Measurements from ENCODE around the gene RNF223. TPM values are rescaled to one million over a fixed set of nuclear protein-coding genes. Genes with fewer than 3 reads are reported as not detected.

Gene RNF223
- polyA plus RNA-seq, 1 experiment = not detected

- TF ChIP-seq CTCF (IDR thresholded peaks at IDR 0.05; ENCODE audit: low read depth, low read length) = no peak
- H3K9me3 ChIP-seq (ENCODE audit: control insufficient read depth, insufficient read depth, low read length) = no peaks in the 10 kb centered on the region
- no peak overlapping the region for H3K4me3 ChIP-seq (ENCODE audit: low read depth, low read length)
- DNase-seq (ENCODE audit: low read depth, low spot score) = no peak
- CTCF ChIA-PET = interaction anchor here (1.2 kb wide), 1 partner anchor 11 kb away, joined by 3 read pairs; no protein-coding TSS in a partner anchor
- POLR2A ChIA-PET = no interaction called here
- H3K27ac ChIP-seq (ENCODE audit: low read depth, low read length) = no peak overlapping the region
- H3K27me3 ChIP-seq (ENCODE audit: control insufficient read depth, insufficient read depth, low read length) = peaks cover 7% of the 10 kb centered on the region
These were observed 583 bp upstream of the RNF223 start for GRCh38 chr1:1074631-1075147.

GRCh38 chr1:1072849-1073742 is 1.0 kb downstream of the RNF223 start:
- ChIA-PET CTCF (interaction anchor here (1.2 kb wide), 1 partner anchor 10 kb away, joined by 3 read pairs; no protein-coding TSS in a partner anchor), POLR2A (interaction anchor here (0.7 kb wide), 1 partner anchor 362 kb away, joined by 3 read pairs; the partner anchor contains the start of gene VWA1)
- TF ChIP-seq CTCF (IDR thresholded peaks at IDR 0.05; ENCODE audit: low read depth, low read length) = no peak
- Histone ChIP-seq H3K27me3 (ENCODE audit: control insufficient read depth, insufficient read depth, low read length) (peaks cover 7% of the 10 kb centered on the region), H3K9me3 (ENCODE audit: control insufficient read depth, insufficient read depth, low read length) (no peaks in the 10 kb centered on the region), H3K27ac (ENCODE audit: low read depth, low read length) (no peak overlapping the region), H3K4me3 (ENCODE audit: low read depth, low read length) (no peak overlapping the region)
- DNase-seq (ENCODE audit: low read depth, low spot score) = no peak

GRCh38 chr1:1072299-1072848 is 1.7 kb downstream of the RNF223 start:
- POLR2A ChIA-PET = no interaction called here
- H3K27ac ChIP-seq (ENCODE audit: low read depth, low read length) = no peak overlapping the region
- CTCF ChIA-PET = no interaction called here
- H3K27me3 ChIP-seq (ENCODE audit: control insufficient read depth, insufficient read depth, low read length) = peaks cover 7% of the 10 kb centered on the region
- TF ChIP-seq CTCF (IDR thresholded peaks at IDR 0.05; ENCODE audit: low read depth, low read length) = no peak
- no peak for DNase-seq (ENCODE audit: low read depth, low spot score)
- no peak overlapping the region for H3K4me3 ChIP-seq (ENCODE audit: low read depth, low read length)
- peaks cover 3% of the 10 kb centered on the region; the same call in 1 of the 2 replicates for H3K9me3 ChIP-seq (ENCODE audit: control insufficient read depth, insufficient read depth, low read length)

- no peak overlapping the region for H3K27ac ChIP-seq (ENCODE audit: low read depth, low read length)
- no peak for TF ChIP-seq CTCF (IDR thresholded peaks at IDR 0.05; ENCODE audit: low read depth, low read length)
- no peak overlapping the region for H3K4me3 ChIP-seq (ENCODE audit: low read depth, low read length)
- DNase-seq (ENCODE audit: low read depth, low spot score) = no peak
- ChIA-PET POLR2A (interaction anchor here (0.6 kb wide), 1 partner anchor 69 kb away, joined by 5 read pairs; no protein-coding TSS in a partner anchor), CTCF (no interaction called here)
- peaks cover 7% of the 10 kb centered on the region for H3K27me3 ChIP-seq (ENCODE audit: control insufficient read depth, insufficient read depth, low read length)
- peaks cover 3% of the 10 kb centered on the region; the same call in 1 of the 2 replicates for H3K9me3 ChIP-seq (ENCODE audit: control insufficient read depth, insufficient read depth, low read length)
These were observed 2.4 kb downstream of the RNF223 start for GRCh38 chr1:1071486-1072298.
